ENCODE measurements around the gene MYO5C. TPM values are rescaled to one million over a fixed set of nuclear protein-coding genes. Genes with fewer than 3 reads are reported as not detected.

MYO5C gene
- total and polyA plus RNA-seq, 2 donors from 2014 or later = 4.6 to 41.6 TPM

DNA sequence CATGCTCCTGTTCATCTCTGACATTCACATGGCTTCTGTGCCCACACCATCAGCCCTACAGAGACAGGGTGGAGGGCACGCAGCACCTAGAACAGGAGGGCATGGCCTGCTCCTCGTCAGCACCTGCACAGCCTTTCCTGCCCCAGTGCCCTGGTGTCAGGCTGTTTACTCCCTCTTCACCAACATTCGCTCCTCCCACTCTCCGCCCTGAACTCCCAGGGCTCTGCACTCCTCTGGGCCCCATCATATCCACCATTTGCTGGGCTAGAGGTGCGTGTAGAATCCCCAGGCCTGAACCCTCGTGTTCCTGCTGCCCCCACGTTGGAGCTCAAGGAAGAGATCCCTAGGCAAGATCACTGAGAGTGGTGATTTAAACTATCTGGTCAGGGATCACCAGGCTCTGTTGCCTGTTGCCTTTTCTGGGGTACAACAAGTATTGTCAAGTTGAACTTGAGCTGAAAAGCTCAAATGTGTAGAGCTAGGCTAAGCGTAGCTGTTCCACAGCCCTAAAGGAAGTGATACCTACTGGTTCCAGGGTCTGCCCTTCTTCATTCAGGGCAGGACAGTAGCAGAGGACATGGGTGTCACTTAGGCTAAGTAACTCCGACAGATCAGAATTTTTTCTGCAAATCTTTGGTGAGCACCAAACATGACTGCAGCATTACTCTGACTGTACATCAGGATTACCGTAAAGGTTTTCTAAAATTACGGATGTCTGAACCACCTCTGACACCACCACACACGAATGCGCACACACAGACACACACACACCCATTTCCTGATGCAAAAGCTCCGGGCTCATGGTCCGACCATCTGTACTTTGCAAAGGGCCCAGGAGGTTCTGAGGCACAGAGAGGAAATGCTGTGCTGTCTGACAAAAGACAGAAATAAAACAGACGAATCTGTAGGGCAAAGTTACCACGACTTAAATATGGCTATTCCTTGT lies 60.7 kb downstream of the MYO5C start:
- no peak overlapping the region for H3K4me3 ChIP-seq (ENCODE audit: low read length in 3 of 3)
- no peaks in the 10 kb centered on the region for H3K4me1 ChIP-seq (ENCODE audit: control insufficient read depth in 2 of 3, insufficient read depth in 2 of 3, low read depth in 1 of 3, low read length in 3 of 3)
- TF ChIP-seq, protein P1, sequence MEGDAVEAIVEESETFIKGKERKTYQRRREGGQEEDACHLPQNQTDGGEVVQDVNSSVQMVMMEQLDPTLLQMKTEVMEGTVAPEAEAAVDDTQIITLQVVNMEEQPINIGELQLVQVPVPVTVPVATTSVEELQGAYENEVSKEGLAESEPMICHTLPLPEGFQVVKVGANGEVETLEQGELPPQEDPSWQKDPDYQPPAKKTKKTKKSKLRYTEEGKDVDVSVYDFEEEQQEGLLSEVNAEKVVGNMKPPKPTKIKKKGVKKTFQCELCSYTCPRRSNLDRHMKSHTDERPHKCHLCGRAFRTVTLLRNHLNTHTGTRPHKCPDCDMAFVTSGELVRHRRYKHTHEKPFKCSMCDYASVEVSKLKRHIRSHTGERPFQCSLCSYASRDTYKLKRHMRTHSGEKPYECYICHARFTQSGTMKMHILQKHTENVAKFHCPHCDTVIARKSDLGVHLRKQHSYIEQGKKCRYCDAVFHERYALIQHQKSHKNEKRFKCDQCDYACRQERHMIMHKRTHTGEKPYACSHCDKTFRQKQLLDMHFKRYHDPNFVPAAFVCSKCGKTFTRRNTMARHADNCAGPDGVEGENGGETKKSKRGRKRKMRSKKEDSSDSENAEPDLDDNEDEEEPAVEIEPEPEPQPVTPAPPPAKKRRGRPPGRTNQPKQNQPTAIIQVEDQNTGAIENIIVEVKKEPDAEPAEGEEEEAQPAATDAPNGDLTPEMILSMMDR (IDR thresholded peaks at IDR 0.05; ENCODE audit: borderline replicate concordance, extremely low read depth, insufficient read depth) = no peak
- peaks cover 0 to 7% (median 0%) of the 10 kb centered on the region in 3 donors for H3K36me3 ChIP-seq (ENCODE audit: control insufficient read depth in 2 of 3, insufficient read depth in 3 of 3, low read length in 3 of 3)
- H3K9me3 ChIP-seq (ENCODE audit: control insufficient read depth in 2 of 3, insufficient read depth in 1 of 3, low read length in 3 of 3) = no peaks in the 10 kb centered on the region
- H3K27me3 ChIP-seq (ENCODE audit: control insufficient read depth, insufficient read depth, low read length) = no peaks in the 10 kb centered on the region
- peak in 1 of 5 donors; percentile 57 for DNase-seq
- intact Hi-C loops (cut with DNase I) = no loop called here
- no peak overlapping the region for H3K27ac ChIP-seq (ENCODE audit: low read depth in 2 of 2, low read length in 2 of 2)
- FAIRE-seq = no peak
- no peak overlapping the region for H3K9ac ChIP-seq (ENCODE audit: low read length in 3 of 3)

DNA sequence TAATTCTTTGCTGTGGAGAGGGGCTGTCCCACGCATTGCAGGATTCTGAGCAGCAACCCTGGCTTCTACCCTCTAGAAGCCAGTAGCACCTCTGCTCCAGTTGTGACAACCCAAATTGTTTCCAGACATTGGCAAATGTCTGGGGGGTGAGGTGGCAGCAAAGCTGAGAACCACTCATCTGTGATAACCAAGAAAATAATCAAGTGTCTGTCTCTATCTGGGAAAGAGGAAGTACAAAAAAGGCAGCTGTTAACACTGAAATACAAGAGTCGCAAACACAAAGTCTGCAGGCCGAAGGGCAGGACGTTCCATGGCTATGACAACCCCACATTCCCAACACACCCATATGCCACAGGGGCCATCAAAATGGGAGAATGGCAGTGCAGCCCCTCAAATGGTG lies 62.2 kb downstream of the MYO5C start:
- intact Hi-C loops (cut with DNase I) = no loop called here
- no peak for DNase-seq
- H3K36me3 ChIP-seq (ENCODE audit: control insufficient read depth in 2 of 3, insufficient read depth in 3 of 3, low read length in 3 of 3) = peaks cover 0 to 4% (median 0%) of the 10 kb centered on the region in 3 donors
- H3K9me3 ChIP-seq (ENCODE audit: control insufficient read depth in 2 of 3, insufficient read depth in 1 of 3, low read length in 3 of 3) = no peaks in the 10 kb centered on the region
- TF ChIP-seq, protein P1 (IDR thresholded peaks at IDR 0.05; ENCODE audit: borderline replicate concordance, extremely low read depth, insufficient read depth) = no peak
- H3K27me3 ChIP-seq (ENCODE audit: control insufficient read depth, insufficient read depth, low read length) = no peaks in the 10 kb centered on the region
- no peak overlapping the region for H3K4me3 ChIP-seq (ENCODE audit: low read length in 3 of 3)
- no peak for FAIRE-seq
- H3K9ac ChIP-seq (ENCODE audit: low read length in 3 of 3) = no peak overlapping the region
- H3K27ac ChIP-seq (ENCODE audit: low read depth in 2 of 2, low read length in 2 of 2) = no peak overlapping the region
- H3K4me1 ChIP-seq (ENCODE audit: control insufficient read depth in 2 of 3, insufficient read depth in 2 of 3, low read depth in 1 of 3, low read length in 3 of 3) = no peaks in the 10 kb centered on the region

DNA sequence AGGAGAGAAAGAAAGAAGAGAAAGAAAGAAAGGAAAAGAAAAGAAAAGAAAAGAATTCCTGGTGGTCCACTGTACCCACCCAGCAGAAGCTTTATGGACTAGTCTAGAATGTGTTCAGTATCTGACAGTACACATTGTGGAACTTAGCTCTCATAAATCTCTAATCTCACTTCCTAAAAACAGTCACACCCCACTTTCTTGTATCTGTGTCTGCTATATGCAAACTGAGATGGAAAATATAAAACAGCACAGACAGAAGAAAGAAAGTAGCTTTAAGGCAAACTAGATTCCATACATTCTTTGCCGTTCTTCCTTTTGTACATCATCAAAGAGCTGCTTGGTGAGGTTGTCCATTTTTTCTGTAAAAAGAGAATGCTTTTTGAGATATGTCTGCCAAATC lies 63.3 kb downstream of the MYO5C start:
- DNase-seq (no peak), FAIRE-seq (no peak)
- intact Hi-C loops (cut with DNase I) = no loop called here
- H3K4me1 ChIP-seq (ENCODE audit: control insufficient read depth in 2 of 3, insufficient read depth in 2 of 3, low read depth in 1 of 3, low read length in 3 of 3) = no peaks in the 10 kb centered on the region
- H3K36me3 ChIP-seq (ENCODE audit: control insufficient read depth in 2 of 3, insufficient read depth in 3 of 3, low read length in 3 of 3) = peaks cover 0 to 4% (median 0%) of the 10 kb centered on the region in 3 donors
- no peaks in the 10 kb centered on the region for H3K9me3 ChIP-seq (ENCODE audit: control insufficient read depth in 2 of 3, insufficient read depth in 1 of 3, low read length in 3 of 3)
- H3K27ac ChIP-seq (ENCODE audit: low read depth in 2 of 2, low read length in 2 of 2) = no peak overlapping the region
- H3K4me3 ChIP-seq (ENCODE audit: low read length in 3 of 3) = no peak overlapping the region
- no peak overlapping the region for H3K9ac ChIP-seq (ENCODE audit: low read length in 3 of 3)
- H3K27me3 ChIP-seq (ENCODE audit: control insufficient read depth, insufficient read depth, low read length) = no peaks in the 10 kb centered on the region
- TF ChIP-seq, protein P1 (IDR thresholded peaks at IDR 0.05; ENCODE audit: borderline replicate concordance, extremely low read depth, insufficient read depth) = no peak
